ENCODE measurements around the gene POMGNT1.

The POMGNT1 gene

GRCh38 chr1:46160212-46160611 lies 38.0 kb downstream of the POMGNT1 start:
- FAIRE-seq (no peak), DNase-seq (ENCODE audit: insufficient read length, low spot score) (no peak)

GRCh38 chr1:46159516-46159915 lies 38.7 kb downstream of the POMGNT1 start:
- FAIRE-seq = no peak
- DNase-seq (ENCODE audit: insufficient read length, low spot score) = no peak

- FAIRE-seq = no peak
- DNase-seq (ENCODE audit: insufficient read length, low spot score) = no peak
Measured at GRCh38 chr1:46158312-46159281, 39.6 kb downstream of the POMGNT1 start.

GRCh38 chr1:46157916-46158311 lies 40.3 kb downstream of the POMGNT1 start:
- FAIRE-seq (no peak), DNase-seq (ENCODE audit: insufficient read length, low spot score) (no peak)

- FAIRE-seq (no peak), DNase-seq (ENCODE audit: insufficient read length, low spot score) (no peak)
Measured at GRCh38 chr1:46153732-46154131, 44.5 kb downstream of the POMGNT1 start.

GRCh38 chr1:46153228-46153627 lies 45.0 kb downstream of the POMGNT1 start:
- FAIRE-seq = no peak
- no peak for DNase-seq (ENCODE audit: insufficient read length, low spot score)

GRCh38 chr1:46152016-46152415 lies 46.2 kb downstream of the POMGNT1 start:
- FAIRE-seq (no peak), DNase-seq (ENCODE audit: insufficient read length, low spot score) (no peak)

- DNase-seq (ENCODE audit: insufficient read length, low spot score) (no peak), FAIRE-seq (no peak)
Measured at GRCh38 chr1:46150085-46150484, 48.1 kb downstream of the POMGNT1 start.

GRCh38 chr1:46148318-46148717 lies 49.9 kb downstream of the POMGNT1 start:
- FAIRE-seq (no peak), DNase-seq (ENCODE audit: insufficient read length, low spot score) (no peak)

Measured in HTR-8/SVneo (cell line).